HEK293 (cell line): Measurements from ENCODE around the gene UTP25.

ENCODE experiments used
- CTCF ChIA-PET: fragments of 350-600 bp; formaldehyde crosslinking; extraction: SDS; loops from one replicate; lab custom pipeline; 2021; ENCODE audit warnings: antibody characterized with exemption; lab: Yijun Ruan, JAX
- POLR2A ChIA-PET: fragments of 300-600 bp; formaldehyde crosslinking; extraction: SDS; loops from one replicate; lab custom pipeline; 2020; ENCODE audit warnings: antibody characterized with exemption, inconsistent platforms; lab: Yijun Ruan, JAX
- H3K27ac ChIP-seq: fragments of 200-500 bp; sonication (Bioruptor generic); 2 replicates; pipeline ENCODE4 v1.5.1; 2014; ENCODE audit warnings: low read depth, low read length, control low read depth, inconsistent platforms; ENCODE audit errors: extremely low read depth
- H3K36me3 ChIP-seq, 2 experiments: fragments of 200-500 bp in 1 of 2; sonication (Bioruptor generic) in 1 of 2; 1 replicate in 1 of 2; 2 replicates in 1 of 2; pipeline ENCODE4 v1.5.1; 2014 to 2017; ENCODE audit warnings: inconsistent platforms in 2 of 2, low read length in 2 of 2; ENCODE audit not compliant: control insufficient read depth in 2 of 2, insufficient read depth in 1 of 2
- H3K4me1 ChIP-seq: fragments of 200-500 bp; sonication (Bioruptor generic); 2 replicates; pipeline ENCODE4 v1.5.1; 2014; ENCODE audit warnings: mild to moderate bottlenecking, low read length, inconsistent platforms; ENCODE audit not compliant: control insufficient read depth, insufficient read depth
- H3K4me3 ChIP-seq: 2 replicates; pipeline ENCODE4 v1.5.1; 2011; ENCODE audit warnings: low read depth, mild to moderate bottlenecking, control low read depth, low read length, moderate library complexity
- H3K9me3 ChIP-seq: fragments of 200-500 bp; sonication (Bioruptor generic); 2 replicates; pipeline ENCODE4 v1.5.1; 2014; ENCODE audit warnings: low read depth, low read length, inconsistent platforms; ENCODE audit not compliant: control insufficient read depth, insufficient read depth
- EGR2 ChIP-seq: fragments of 450-650 bp; formaldehyde crosslinking; IDR thresholded peaks from 2 replicates; pipeline ENCODE4 v1.5.1; 2016; ENCODE audit warnings: low read depth, missing biosample characterization, missing genetic modification characterization
- HOXD13 ChIP-seq: sonication (generic); formaldehyde crosslinking; IDR thresholded peaks from 2 replicates; pipeline ENCODE4 v1.8.0; 2022; ENCODE audit warnings: missing genetic modification reagents, borderline replicate concordance
- KLF8 ChIP-seq: fragments of 450-650 bp; formaldehyde crosslinking; IDR thresholded peaks from 2 replicates; pipeline ENCODE4 v1.5.1; 2016; ENCODE audit warnings: missing biosample characterization, missing genetic modification characterization
- KLF9 ChIP-seq: fragments of 450-650 bp; formaldehyde crosslinking; IDR thresholded peaks from 2 replicates; pipeline ENCODE4 v1.5.1; 2016; ENCODE audit warnings: missing biosample characterization, missing genetic modification characterization, low read depth
- PRDM2 ChIP-seq: fragments of 450-650 bp; formaldehyde crosslinking; IDR thresholded peaks from 2 replicates; pipeline ENCODE4 v1.5.1; 2016; ENCODE audit warnings: missing biosample characterization, missing genetic modification characterization, borderline replicate concordance
- SCRT1 ChIP-seq: fragments of 450-650 bp; formaldehyde crosslinking; IDR thresholded peaks from 2 replicates; pipeline ENCODE4 v1.5.1; 2016; ENCODE audit warnings: missing biosample characterization, missing genetic modification characterization, borderline replicate concordance
- WT1 ChIP-seq: fragments of 450-650 bp; formaldehyde crosslinking; IDR thresholded peaks from 2 replicates; pipeline ENCODE4 v1.5.1; 2016; ENCODE audit warnings: missing biosample characterization, missing genetic modification characterization
- ZNF112 ChIP-seq: fragments of 450-650 bp; formaldehyde crosslinking; IDR thresholded peaks from 2 replicates; pipeline ENCODE4 v1.5.0; 2017; ENCODE audit warnings: missing biosample characterization, missing genetic modification characterization
- ZNF18 ChIP-seq: fragments of 450-650 bp; formaldehyde crosslinking; IDR thresholded peaks from 2 replicates; pipeline ENCODE4 v1.5.1; 2016; ENCODE audit warnings: missing biosample characterization, missing genetic modification characterization
- ZNF223 ChIP-seq: fragments of 450-650 bp; formaldehyde crosslinking; IDR thresholded peaks from 2 replicates; pipeline ENCODE4 v1.5.1; 2016; ENCODE audit warnings: missing biosample characterization, missing genetic modification characterization
- ZNF311 ChIP-seq: fragments of 450-650 bp; formaldehyde crosslinking; IDR thresholded peaks from 2 replicates; pipeline ENCODE4 v1.5.1; 2017; ENCODE audit warnings: missing biosample characterization, missing genetic modification characterization, borderline replicate concordance
- ZNF341 ChIP-seq: fragments of 450-650 bp; formaldehyde crosslinking; IDR thresholded peaks from 2 replicates; pipeline ENCODE4; 2016; ENCODE audit warnings: low read depth, missing biosample characterization, missing genetic modification characterization
- ZNF366 ChIP-seq: fragments of 450-650 bp; formaldehyde crosslinking; conservative IDR thresholded peaks from 2 replicates; pipeline ENCODE4 v1.5.1; 2016; ENCODE audit warnings: missing biosample characterization, missing genetic modification characterization
- ZNF37A ChIP-seq: fragments of 450-650 bp; IDR thresholded peaks from 2 replicates; pipeline ENCODE4 v1.5.1; 2018; ENCODE audit warnings: missing biosample characterization, missing genetic modification characterization
- ZNF561 ChIP-seq: fragments of 450-650 bp; IDR thresholded peaks from 2 replicates; pipeline ENCODE4 v1.5.1; 2018; ENCODE audit warnings: missing biosample characterization, missing genetic modification characterization, borderline replicate concordance
- ZNF600 ChIP-seq: fragments of 450-650 bp; formaldehyde crosslinking; IDR thresholded peaks from 2 replicates; pipeline ENCODE4 v1.5.1; 2016; ENCODE audit warnings: missing biosample characterization, missing genetic modification characterization
- ZNF658 ChIP-seq: fragments of 450-650 bp; formaldehyde crosslinking; IDR thresholded peaks from 2 replicates; pipeline ENCODE4; 2016; ENCODE audit warnings: missing biosample characterization, missing genetic modification characterization
- ZNF660 ChIP-seq: fragments of 450-650 bp; IDR thresholded peaks from 2 replicates; pipeline ENCODE4 v1.5.1; 2018; ENCODE audit warnings: missing biosample characterization, mild to moderate bottlenecking, missing genetic modification characterization
- ZNF664 ChIP-seq: fragments of 450-650 bp; formaldehyde crosslinking; IDR thresholded peaks from 2 replicates; pipeline ENCODE4 v1.5.1; 2016; ENCODE audit warnings: missing biosample characterization, missing genetic modification characterization
- ZNF76 ChIP-seq: fragments of 450-650 bp; formaldehyde crosslinking; IDR thresholded peaks from 2 replicates; pipeline ENCODE4; 2016; ENCODE audit warnings: low read depth, missing biosample characterization, missing genetic modification characterization, borderline replicate concordance
- ZNF792 ChIP-seq: fragments of 450-650 bp; formaldehyde crosslinking; IDR thresholded peaks from 2 replicates; pipeline ENCODE4 v1.5.1; 2016; ENCODE audit warnings: missing biosample characterization, missing genetic modification characterization
- ZSCAN16 ChIP-seq: fragments of 450-650 bp; formaldehyde crosslinking; IDR thresholded peaks from 2 replicates; pipeline ENCODE4 v1.5.1; 2016; ENCODE audit warnings: missing biosample characterization, missing genetic modification characterization
- ZSCAN18 ChIP-seq: fragments of 450-650 bp; formaldehyde crosslinking; IDR thresholded peaks from 2 replicates; pipeline ENCODE4 v1.5.1; 2016; ENCODE audit warnings: missing biosample characterization, missing genetic modification characterization
- TF ChIP-seq, protein P1 (sequence below): fragments of 450-650 bp; formaldehyde crosslinking; IDR thresholded peaks from 2 replicates; pipeline ENCODE4 v1.5.1; 2016; ENCODE audit warnings: missing biosample characterization, missing genetic modification characterization

UTP25 gene

DNA sequence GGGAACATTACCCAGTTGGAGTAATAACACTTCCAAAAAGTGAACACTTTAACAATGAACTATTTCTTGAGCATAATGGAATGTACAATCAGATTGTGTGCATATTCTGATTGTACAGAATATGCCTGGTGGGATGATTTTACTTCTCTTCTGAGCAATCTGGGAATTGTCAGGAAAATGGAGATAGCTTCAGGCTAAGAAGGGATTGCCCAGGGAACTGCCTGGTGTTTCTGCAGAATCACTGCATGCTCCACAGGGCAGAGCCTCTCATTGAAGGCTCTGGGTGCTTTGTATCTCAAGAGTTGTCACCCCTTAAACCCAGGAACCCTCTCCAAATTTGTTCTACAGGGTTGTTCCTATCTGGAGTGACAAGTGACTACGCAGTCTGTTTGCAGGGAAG, 51.2 kb downstream of the UTP25 start:
- POLR2A ChIA-PET = interaction anchor here (0.5 kb wide), 1 partner anchor 355 kb away, joined by 4 read pairs; no protein-coding TSS in a partner anchor
- TF ChIP-seq ZSCAN16 (tag by site-specific recombination) (no peak), ZNF37A (tag by site-specific recombination) (no peak), ZNF223 (no peak), ZNF112 (tag by site-specific recombination) (no peak), ZNF561 (tag by site-specific recombination) (no peak), ZNF341 (tag by site-specific recombination) (no peak), ZNF664 (tag by site-specific recombination) (no peak), ZNF76 (tag by site-specific recombination) (no peak), SCRT1 (no peak), ZNF792 (tag by site-specific recombination) (no peak), ZNF18 (tag by site-specific recombination) (no peak), ZNF366 (tag by site-specific recombination) (no peak), ZNF311 (no peak), WT1 (no peak), KLF9 (no peak), EGR2 (tag by site-specific recombination) (no peak)
- TF ChIP-seq, protein P1, sequence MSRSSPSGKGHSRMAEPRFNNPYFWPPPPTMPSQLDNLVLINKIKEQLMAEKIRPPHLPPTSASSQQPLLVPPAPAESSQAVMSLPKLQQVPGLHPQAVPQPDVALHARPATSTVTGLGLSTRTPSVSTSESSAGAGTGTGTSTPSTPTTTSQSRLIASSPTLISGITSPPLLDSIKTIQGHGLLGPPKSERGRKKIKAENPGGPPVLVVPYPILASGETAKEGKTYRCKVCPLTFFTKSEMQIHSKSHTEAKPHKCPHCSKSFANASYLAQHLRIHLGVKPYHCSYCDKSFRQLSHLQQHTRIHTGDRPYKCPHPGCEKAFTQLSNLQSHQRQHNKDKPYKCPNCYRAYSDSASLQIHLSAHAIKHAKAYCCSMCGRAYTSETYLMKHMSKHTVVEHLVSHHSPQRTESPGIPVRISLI = no peak
- TF ChIP-seq, all 188 proteins: peak for 0
- no peaks in the 10 kb centered on the region for H3K9me3 ChIP-seq
- CTCF ChIA-PET = interaction anchor here (0.9 to 1.8 kb wide), 7 partner anchors 11 to 111 kb away, joined by 3 to 6 read pairs (median 4); no protein-coding TSS in a partner anchor
- H3K36me3 ChIP-seq = no peaks in the 10 kb centered on the region
- H3K4me1 ChIP-seq = no peaks in the 10 kb centered on the region; the same call in 1 of the 2 replicates
- H3K27ac ChIP-seq = no peak overlapping the region; the same call in 1 of the 2 replicates
- no peak overlapping the region for H3K4me3 ChIP-seq

GRCh38 chr1:209879539-209879938, 51.8 kb downstream of the UTP25 start:
- Histone ChIP-seq H3K27ac (no peak overlapping the region; the same call in 1 of the 2 replicates), H3K4me3 (no peak overlapping the region), H3K4me1 (peaks cover 3% of the 10 kb centered on the region), H3K36me3 (no peaks in the 10 kb centered on the region), H3K9me3 (no peaks in the 10 kb centered on the region)
- CTCF ChIA-PET = interaction anchor here (0.7 to 1.8 kb wide), 8 partner anchors 12 to 952 kb away, joined by 3 to 9 read pairs (median 4); partner anchors contain the start of gene UTP25
- POLR2A ChIA-PET = interaction anchor here (0.5 kb wide), 1 partner anchor 354 kb away, joined by 4 read pairs; no protein-coding TSS in a partner anchor
- no peak for TF ChIP-seq KLF8 (tag by site-specific recombination)
- TF ChIP-seq PRDM2 (tag by site-specific recombination) = no peak
- no peak for TF ChIP-seq ZNF658 (tag by site-specific recombination)
- peak; percentile 95 for TF ChIP-seq ZNF600
- peak; percentile 49; the same call in 1 of the 2 replicates for TF ChIP-seq ZNF660 (tag by site-specific recombination)
- TF ChIP-seq ZNF341 (tag by site-specific recombination) = peak; percentile 81
- TF ChIP-seq ZNF18 (tag by site-specific recombination) = no peak
- no peak for TF ChIP-seq ZSCAN18 (tag by site-specific recombination)
- TF ChIP-seq ZNF366 (tag by site-specific recombination) = 0 out of 2 replicates have a peak, but pooled peaks have one; percentile 10
- TF ChIP-seq HOXD13 (CRISPR knock-in tag) = no peak
